ENCODE data around the gene FAF1. TPM values are rescaled to one million over a fixed set of nuclear protein-coding genes. Genes with fewer than 3 reads are reported as not detected.
"Not testable (repeated sequence)": the region's sequence is repeated elsewhere in the genome, so short reads cannot be mapped to it uniquely, and the experiment has no call there.

The FAF1 gene
- total RNA-seq, 2 donors from 2014 or later: 17.8 to 27.5 TPM

DNA sequence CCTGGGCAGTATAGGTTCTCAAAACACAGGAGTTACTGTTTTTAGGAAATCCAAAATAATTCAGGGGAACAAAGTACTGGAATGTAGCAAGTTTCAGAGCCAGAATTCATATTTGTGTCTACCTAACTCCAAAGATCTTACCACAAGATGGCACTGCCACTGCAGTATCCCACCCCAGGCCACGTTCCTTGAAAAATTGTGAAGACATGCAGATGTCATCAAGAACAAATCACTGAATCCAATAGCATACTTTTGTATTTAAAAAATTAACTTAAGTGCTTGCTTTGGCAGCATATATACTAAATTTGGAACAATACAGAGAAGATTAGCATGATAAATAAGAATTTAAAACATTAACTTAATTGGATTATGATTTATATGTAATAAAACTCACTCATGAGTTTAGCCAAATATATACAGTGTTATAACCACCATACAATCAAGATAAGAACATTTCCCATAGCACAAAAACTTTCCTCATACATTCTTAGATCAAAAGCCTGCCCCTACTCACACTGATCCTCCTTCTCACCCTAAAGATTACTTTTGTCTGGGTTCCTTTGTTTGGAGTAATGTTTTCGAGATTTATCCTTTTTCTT, 209.9 kb downstream of the FAF1 start:
- intact Hi-C loops (cut with DNase I): no loop called here
- no peak overlapping the region for H3K4me3 ChIP-seq
- WGBS, 2 donors: 48 to 53% methylated on average over 2 of the region's 2 CpGs
- ATAC-seq: no peak
- H3K4me1 ChIP-seq: peaks cover 10% of the 10 kb centered on the region
- no peak overlapping the region for H3K27ac ChIP-seq
- DNase-seq: no peak
- no peaks in the 10 kb centered on the region for H3K27me3 ChIP-seq
- H3K9me3 ChIP-seq: no peaks in the 10 kb centered on the region
- TF ChIP-seq, protein P1, sequence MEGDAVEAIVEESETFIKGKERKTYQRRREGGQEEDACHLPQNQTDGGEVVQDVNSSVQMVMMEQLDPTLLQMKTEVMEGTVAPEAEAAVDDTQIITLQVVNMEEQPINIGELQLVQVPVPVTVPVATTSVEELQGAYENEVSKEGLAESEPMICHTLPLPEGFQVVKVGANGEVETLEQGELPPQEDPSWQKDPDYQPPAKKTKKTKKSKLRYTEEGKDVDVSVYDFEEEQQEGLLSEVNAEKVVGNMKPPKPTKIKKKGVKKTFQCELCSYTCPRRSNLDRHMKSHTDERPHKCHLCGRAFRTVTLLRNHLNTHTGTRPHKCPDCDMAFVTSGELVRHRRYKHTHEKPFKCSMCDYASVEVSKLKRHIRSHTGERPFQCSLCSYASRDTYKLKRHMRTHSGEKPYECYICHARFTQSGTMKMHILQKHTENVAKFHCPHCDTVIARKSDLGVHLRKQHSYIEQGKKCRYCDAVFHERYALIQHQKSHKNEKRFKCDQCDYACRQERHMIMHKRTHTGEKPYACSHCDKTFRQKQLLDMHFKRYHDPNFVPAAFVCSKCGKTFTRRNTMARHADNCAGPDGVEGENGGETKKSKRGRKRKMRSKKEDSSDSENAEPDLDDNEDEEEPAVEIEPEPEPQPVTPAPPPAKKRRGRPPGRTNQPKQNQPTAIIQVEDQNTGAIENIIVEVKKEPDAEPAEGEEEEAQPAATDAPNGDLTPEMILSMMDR (IDR thresholded peaks at IDR 0.05): peak in 6 of 7 experiments; percentile 9 to 24 (median 18)
- TF ChIP-seq POLR2A (IDR thresholded peaks at IDR 0.05): no peak
- no peaks in the 10 kb centered on the region for H3K36me3 ChIP-seq (replicated peaks in 1 of 2; ENCODE audit: insufficient read depth in 1 of 2, low read depth in 2 of 2)

DNA sequence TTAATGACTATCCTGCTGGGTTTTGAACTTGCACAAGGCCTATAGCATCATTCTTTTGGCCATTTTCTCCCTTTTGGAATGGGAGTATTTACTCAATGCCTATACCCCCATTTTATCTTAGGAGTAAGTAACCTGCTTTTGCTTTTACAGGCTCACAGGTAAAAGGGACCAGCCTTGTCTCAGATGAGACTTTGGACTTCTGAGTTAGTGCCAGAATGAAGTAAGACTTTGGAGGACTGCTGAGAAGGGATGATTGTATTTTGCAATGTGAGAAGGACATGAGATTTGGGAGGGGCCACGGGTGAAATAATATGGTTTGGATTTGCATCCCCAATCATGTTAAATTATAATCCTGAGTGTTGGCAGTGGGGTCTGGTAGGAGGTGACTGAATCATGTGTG, 212.7 kb downstream of the FAF1 start:
- intact Hi-C loops (cut with DNase I): no loop called here

DNA sequence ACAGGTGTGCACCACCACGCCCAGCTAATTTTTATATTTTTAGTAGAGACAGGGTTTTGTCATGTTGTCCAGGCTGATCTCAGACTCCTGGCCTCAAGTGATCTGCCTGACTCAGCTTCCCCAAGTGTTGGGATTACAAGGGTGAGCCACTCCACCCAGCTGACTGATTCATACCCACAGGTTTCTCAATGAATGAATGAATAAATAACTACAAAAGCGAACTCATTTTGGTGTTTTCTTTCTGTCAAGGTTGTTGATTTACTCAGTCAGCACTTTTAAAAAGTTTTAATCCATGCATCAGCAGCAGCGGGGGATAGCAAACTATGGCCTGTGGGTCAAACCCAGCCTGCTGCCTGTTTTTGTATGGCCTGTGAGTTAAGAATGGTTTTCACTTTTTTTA, 217.5 kb downstream of the FAF1 start:
- H3K27ac ChIP-seq: no peak overlapping the region
- TF ChIP-seq, protein P1 (IDR thresholded peaks at IDR 0.05): no peak
- TF ChIP-seq POLR2A (IDR thresholded peaks at IDR 0.05): no peak
- DNase-seq: no peak
- no peak overlapping the region for H3K4me3 ChIP-seq
- H3K27me3 ChIP-seq: no peaks in the 10 kb centered on the region
- ATAC-seq: no peak
- peaks cover 0 to 3% of the 10 kb centered on the region in 2 donors for H3K36me3 ChIP-seq (replicated peaks in 1 of 2; ENCODE audit: insufficient read depth in 1 of 2, low read depth in 2 of 2)
- H3K9me3 ChIP-seq: no peaks in the 10 kb centered on the region
- peaks cover 7% of the 10 kb centered on the region for H3K4me1 ChIP-seq
- intact Hi-C loops (cut with DNase I): no loop called here
- WGBS, 2 donors: 98 to 100% methylated on average over 3 of the region's 3 CpGs

More for the DNA sequence above, 212.7 kb downstream of the FAF1 start:
- 46 to 71% methylated on average over 1 of the region's 1 CpG for WGBS, 2 donors
- ATAC-seq: no peak
- no peak for TF ChIP-seq POLR2A (IDR thresholded peaks at IDR 0.05)
- TF ChIP-seq, protein P1 (IDR thresholded peaks at IDR 0.05): no peak
- Histone ChIP-seq H3K9me3 (no peaks in the 10 kb centered on the region), H3K27ac (no peak overlapping the region), H3K27me3 (no peaks in the 10 kb centered on the region), H3K4me1 (peaks cover 10% of the 10 kb centered on the region), H3K4me3 (no peak overlapping the region), H3K36me3 (replicated peaks in 1 of 2; ENCODE audit: insufficient read depth in 1 of 2, low read depth in 2 of 2) (peaks cover 0 to 3% of the 10 kb centered on the region in 2 donors)
- no peak for DNase-seq

DNA sequence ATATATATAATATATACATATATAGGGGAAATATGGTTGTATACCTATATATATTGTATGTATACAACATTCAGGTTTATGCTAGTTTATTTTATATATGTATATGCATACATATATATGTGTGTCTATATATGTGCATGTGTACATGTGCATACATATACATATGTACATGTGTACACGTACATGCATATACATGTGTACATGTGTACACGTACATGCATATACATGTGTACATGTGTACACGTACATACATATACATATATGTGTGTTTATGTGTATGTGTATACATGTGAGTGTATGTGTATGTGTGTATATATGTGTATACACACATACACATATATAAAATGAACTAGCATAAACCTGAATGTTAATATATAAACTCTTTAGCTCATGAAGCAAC, 220.9 kb downstream of the FAF1 start:
- no peak for TF ChIP-seq POLR2A (IDR thresholded peaks at IDR 0.05)
- TF ChIP-seq, protein P1 (IDR thresholded peaks at IDR 0.05): no peak
- H3K4me3 ChIP-seq: no peak overlapping the region
- ATAC-seq (no peak), DNase-seq (no peak)
- no peak overlapping the region for H3K27ac ChIP-seq
- H3K36me3 ChIP-seq (replicated peaks in 1 of 2; ENCODE audit: insufficient read depth in 1 of 2, low read depth in 2 of 2): peaks cover 0 to 3% of the 10 kb centered on the region in 2 donors
- 88 to 91% methylated on average over 3 of the region's 3 CpGs for WGBS, 2 donors
- no peaks in the 10 kb centered on the region for H3K27me3 ChIP-seq
- no peaks in the 10 kb centered on the region for H3K9me3 ChIP-seq
- intact Hi-C loops (cut with DNase I): no loop called here
- no peaks in the 10 kb centered on the region for H3K4me1 ChIP-seq

DNA sequence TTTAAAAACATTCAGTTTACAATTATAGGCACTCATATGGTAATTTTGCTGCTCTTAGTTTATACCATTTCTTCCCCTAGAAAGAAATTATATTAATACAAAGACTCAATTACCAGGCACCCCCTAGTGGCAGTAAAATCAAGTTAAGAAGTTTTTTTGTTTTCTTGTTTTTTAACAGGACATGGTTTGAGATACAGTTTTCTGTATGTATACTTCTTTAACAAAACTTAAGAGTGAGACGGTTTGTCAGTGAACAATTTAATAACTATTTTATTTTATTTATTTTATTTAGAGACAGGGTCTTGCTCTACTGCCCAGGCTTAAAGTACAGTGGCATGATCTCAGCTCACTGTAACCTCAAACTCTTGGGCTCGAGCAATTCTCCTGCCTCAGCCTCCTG, 224.6 kb downstream of the FAF1 start:
- H3K36me3 ChIP-seq (replicated peaks in 1 of 2; ENCODE audit: insufficient read depth in 1 of 2, low read depth in 2 of 2): no peaks in the 10 kb centered on the region
- DNase-seq: no peak
- 74 to 82% methylated on average over 2 of the region's 2 CpGs for WGBS, 2 donors
- no peak for TF ChIP-seq POLR2A (IDR thresholded peaks at IDR 0.05)
- TF ChIP-seq, protein P1 (IDR thresholded peaks at IDR 0.05): peak in 6 of 7 experiments; percentile 26 to 45 (median 36)
- no peaks in the 10 kb centered on the region for H3K9me3 ChIP-seq
- ATAC-seq: no peak
- no peaks in the 10 kb centered on the region for H3K27me3 ChIP-seq
- intact Hi-C loops (cut with DNase I): no loop called here
- no peaks in the 10 kb centered on the region for H3K4me1 ChIP-seq
- H3K27ac ChIP-seq: no peak overlapping the region
- H3K4me3 ChIP-seq: no peak overlapping the region

DNA sequence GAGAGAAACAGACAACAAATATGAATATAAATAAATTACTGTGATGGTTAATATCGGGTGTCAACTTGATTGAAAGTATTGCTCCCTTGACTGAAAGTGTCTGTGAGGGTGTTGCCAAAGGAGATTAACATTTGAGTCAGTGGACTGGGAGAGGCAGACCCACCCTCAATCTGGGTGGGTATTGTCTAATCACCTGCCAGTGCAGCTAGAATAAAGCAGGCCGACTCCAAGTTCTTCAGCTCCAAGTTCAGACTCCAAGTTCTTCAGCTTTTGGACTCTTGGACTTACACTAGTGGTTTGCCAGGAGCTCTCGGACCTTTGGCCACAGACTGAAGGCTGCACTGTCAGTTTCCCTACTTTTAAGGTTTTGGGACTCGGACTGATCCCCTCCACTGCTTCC, 232.5 kb downstream of the FAF1 start:
- 87 to 95% methylated on average over 4 of the region's 4 CpGs for WGBS, 2 donors
- DNase-seq; intact Hi-C loops (cut with DNase I); H3K9me3 ChIP-seq; H3K27ac ChIP-seq; H3K36me3 ChIP-seq (replicated peaks in 1 of 2; ENCODE audit: insufficient read depth in 1 of 2, low read depth in 2 of 2); H3K27me3 ChIP-seq; H3K4me3 ChIP-seq; ATAC-seq; H3K4me1 ChIP-seq: not testable (repeated sequence)
